Smooth muscle cell (in vitro differentiated cells): ENCODE results near the gene ZIC5. TPM values are rescaled to one million over a fixed set of nuclear protein-coding genes. Genes with fewer than 3 reads are reported as not detected.

Experiments
- DNase-seq: peaks from one replicate; lab custom pipeline; 2025; ENCODE audit not compliant: unreplicated experiment; lab: John Stamatoyannopoulos, UW
- H2AFZ ChIP-seq: fragments of 200-600 bp; sonication (generic); 2 replicates; pipeline ENCODE4 v1.6.0; 2016; ENCODE audit warnings: antibody characterized with exemption, low read depth, mild to moderate bottlenecking
- H3F3A ChIP-seq: fragments of 200-600 bp; sonication (generic); 2 replicates; pipeline ENCODE4 v1.6.0; 2017; ENCODE audit warnings: antibody characterized with exemption, low read depth
- H3K27ac ChIP-seq: fragments of 200-600 bp; sonication (generic); 2 replicates; pipeline ENCODE4 v1.5.1; 2016; ENCODE audit warnings: low read depth, mild to moderate bottlenecking
- H3K27me3 ChIP-seq: fragments of 200-600 bp; sonication (generic); 2 replicates; pipeline ENCODE4 v1.6.1; 2016; ENCODE audit warnings: low read depth, mild to moderate bottlenecking
- H3K36me3 ChIP-seq: fragments of 200-600 bp; sonication (generic); 2 replicates; pipeline ENCODE4 v1.5.1; 2016; ENCODE audit warnings: low read depth
- H3K4me1 ChIP-seq: fragments of 200-600 bp; sonication (generic); 2 replicates; pipeline ENCODE4 v1.5.1; 2016; ENCODE audit warnings: low read depth
- H3K4me2 ChIP-seq: fragments of 200-600 bp; sonication (generic); 2 replicates; pipeline ENCODE4 v1.6.0; 2016; ENCODE audit warnings: mild to moderate bottlenecking
- H3K4me3 ChIP-seq: fragments of 200-600 bp; sonication (generic); 2 replicates; pipeline ENCODE4 v1.5.1; 2016; ENCODE audit warnings: mild to moderate bottlenecking
- H3K79me2 ChIP-seq: fragments of 200-600 bp; sonication (generic); 2 replicates; pipeline ENCODE4 v1.6.0; 2016; ENCODE audit warnings: low read depth, mild to moderate bottlenecking
- H3K9ac ChIP-seq: fragments of 200-600 bp; sonication (generic); 2 replicates; pipeline ENCODE4 v1.6.0; 2016; ENCODE audit warnings: low read depth
- H3K9me3 ChIP-seq: fragments of 200-600 bp; sonication (generic); replicated peaks from 2 replicates; pipeline ENCODE4 v1.5.1; 2016; ENCODE audit warnings: low read depth
- H4K20me1 ChIP-seq: fragments of 200-600 bp; sonication (generic); 2 replicates; pipeline ENCODE4 v1.6.0; 2016; ENCODE audit warnings: low read depth
- CTCF ChIP-seq: fragments of 200-600 bp; sonication (generic); IDR thresholded peaks from 2 replicates; pipeline ENCODE4 v1.5.1; 2017; ENCODE audit warnings: borderline replicate concordance, mild to moderate bottlenecking, antibody characterized with exemption; ENCODE audit not compliant: insufficient read depth, poor library complexity, severe bottlenecking
- WGBS: methylation state at CpG from one replicate; pipeline ENCODE4 v1.1.7; 2016; ENCODE audit warnings: low lambda C conversion rate; 5-methylcytosine and 5-hydroxymethylcytosine counted together
- polyA plus RNA-seq: library from polyadenylated mRNA; unstranded; fragments of >200 nt; fragmentation: Nextera tagmentation; extraction: Ambion mirVana; gene quantifications from 2 replicates; pipeline ENCODE4 v1.2.1, GENCODE V29; 2016
- total RNA-seq: library from RNA; depleted of rRNA; stranded (reverse); fragments of >200 nt; gene quantifications from 2 replicates; pipeline ENCODE4 v1.2.3, GENCODE V29; 2014

Gene ZIC5
- total and polyA plus RNA-seq, 2 experiments from 2014 or later, result not detected

- Histone ChIP-seq H3K9ac (no peak overlapping the region), H3K4me1 (peaks cover 39% of the 10 kb centered on the region), H3K9me3 (no peaks in the 10 kb centered on the region), H3K36me3 (no peaks in the 10 kb centered on the region), H2AFZ (peak overlapping the region; percentile 52), H3K27ac (no peak overlapping the region), H3K79me2 (no peaks in the 10 kb centered on the region), H4K20me1 (no peaks in the 10 kb centered on the region), H3K4me3 (peak overlapping the region; percentile 44), H3F3A (no peaks in the 10 kb centered on the region), H3K4me2 (peak overlapping the region; percentile 90), H3K27me3 (peaks cover 99% of the 10 kb centered on the region)
- no peak for TF ChIP-seq CTCF
- WGBS, result 2% methylated on average over 44 of the region's 68 CpGs
- DNase-seq, result no peak
These were observed 14.9 kb downstream of the ZIC5 start for GRCh38 chr13:99956473-99957349.

GRCh38 chr13:99955747-99956472 lies 15.7 kb downstream of the ZIC5 start:
- H3K36me3 ChIP-seq, result no peaks in the 10 kb centered on the region
- H3K27me3 ChIP-seq, result peaks cover 99% of the 10 kb centered on the region
- no peaks in the 10 kb centered on the region for H3K9me3 ChIP-seq
- H3K4me1 ChIP-seq, result peaks cover 36% of the 10 kb centered on the region
- DNase-seq, result no peak
- no peaks in the 10 kb centered on the region for H3K79me2 ChIP-seq
- 3% methylated on average over 57 of the region's 57 CpGs for WGBS
- H3K27ac ChIP-seq, result no peak overlapping the region
- no peak overlapping the region for H3K9ac ChIP-seq
- H3K4me2 ChIP-seq, result peak overlapping the region; percentile 90
- no peaks in the 10 kb centered on the region for H3F3A ChIP-seq
- peak overlapping the region; percentile 52 for H2AFZ ChIP-seq
- TF ChIP-seq CTCF, result no peak
- no peaks in the 10 kb centered on the region for H4K20me1 ChIP-seq
- peak overlapping the region; percentile 44 for H3K4me3 ChIP-seq

GRCh38 chr13:99955107-99955746 lies 16.3 kb downstream of the ZIC5 start:
- Histone ChIP-seq H3K4me2 (peak overlapping the region; percentile 90), H3K36me3 (no peaks in the 10 kb centered on the region), H3K9ac (no peak overlapping the region), H4K20me1 (no peaks in the 10 kb centered on the region), H3K27ac (no peak overlapping the region), H3K9me3 (no peaks in the 10 kb centered on the region), H3K4me3 (peak overlapping the region; percentile 44), H3K4me1 (peaks cover 31% of the 10 kb centered on the region), H3K27me3 (peaks cover 95% of the 10 kb centered on the region), H2AFZ (no peak overlapping the region), H3K79me2 (no peaks in the 10 kb centered on the region), H3F3A (no peaks in the 10 kb centered on the region)
- TF ChIP-seq CTCF, result no peak
- WGBS, result 51% methylated on average over 15 of the region's 21 CpGs
- no peak for DNase-seq
